NCI-H2029 (cell line): ENCODE measurements around the gene GIPR.
"Not testable (repeated sequence)": the region's sequence is repeated elsewhere in the genome, so short reads cannot be mapped to it uniquely, and the experiment has no call there.

ENCODE experiments used
- DNase-seq: peaks from one replicate; lab custom pipeline; 2025; lab: John Stamatoyannopoulos, UW

Gene GIPR

GRCh38 chr19:45645631-45646344 lies 22.2 kb upstream of the GIPR start:
- peak; percentile 75 for DNase-seq

GRCh38 chr19:45646345-45646698 lies 21.7 kb upstream of the GIPR start:
- no peak for DNase-seq

- no peak for DNase-seq
Measured at GRCh38 chr19:45650722-45651121, 17.3 kb upstream of the GIPR start.

GRCh38 chr19:45653634-45654033 lies 14.4 kb upstream of the GIPR start:
- no peak for DNase-seq

- no peak for DNase-seq
Measured at GRCh38 chr19:45655073-45655472, 12.9 kb upstream of the GIPR start.

- no peak for DNase-seq
Measured at GRCh38 chr19:45657520-45658167, 10.4 kb upstream of the GIPR start.

GRCh38 chr19:45659096-45659729 lies 8.8 kb upstream of the GIPR start:
- DNase-seq: no peak

GRCh38 chr19:45660636-45661035 lies 7.4 kb upstream of the GIPR start:
- no peak for DNase-seq

- DNase-seq: no peak
Measured at GRCh38 chr19:45663800-45664199, 4.2 kb upstream of the GIPR start.

- no peak for DNase-seq
Measured at GRCh38 chr19:45664575-45664974, 3.4 kb upstream of the GIPR start.

- DNase-seq: no peak
Measured at GRCh38 chr19:45668342-45668871, 386 bp downstream of the GIPR start.

- peak; percentile 89 for DNase-seq
Measured at GRCh38 chr19:45670670-45671453, 2.8 kb downstream of the GIPR start.

- no peak for DNase-seq
Measured at GRCh38 chr19:45674946-45675345, 6.9 kb downstream of the GIPR start.

- DNase-seq: no peak
Measured at GRCh38 chr19:45676851-45677263, 8.8 kb downstream of the GIPR start.

- peak; percentile 85 for DNase-seq
Measured at GRCh38 chr19:45677351-45678230, 9.6 kb downstream of the GIPR start.

GRCh38 chr19:45681391-45682015 lies 13.5 kb downstream of the GIPR start:
- DNase-seq: peak; percentile 63

- DNase-seq: no peak
Measured at GRCh38 chr19:45682117-45682516, 14.1 kb downstream of the GIPR start.

GRCh38 chr19:45682908-45683307 lies 14.9 kb downstream of the GIPR start:
- DNase-seq: no peak

- DNase-seq: not testable (repeated sequence)
Measured at GRCh38 chr19:45685045-45685444, 17.0 kb downstream of the GIPR start.

- no peak for DNase-seq
Measured at GRCh38 chr19:45687599-45687998, 19.6 kb downstream of the GIPR start.
